Fibroblast of the conjunctiva (primary cell): ENCODE data around the gene NFASC.
A peak's percentile ranks its signal among the peaks of the same experiment; 100 is the strongest.

Source experiments
- DNase-seq: peaks from one replicate; pipeline ENCODE4 v3.0.0-alpha.2; 2010; ENCODE audit warnings: low read depth

NFASC gene

DNA sequence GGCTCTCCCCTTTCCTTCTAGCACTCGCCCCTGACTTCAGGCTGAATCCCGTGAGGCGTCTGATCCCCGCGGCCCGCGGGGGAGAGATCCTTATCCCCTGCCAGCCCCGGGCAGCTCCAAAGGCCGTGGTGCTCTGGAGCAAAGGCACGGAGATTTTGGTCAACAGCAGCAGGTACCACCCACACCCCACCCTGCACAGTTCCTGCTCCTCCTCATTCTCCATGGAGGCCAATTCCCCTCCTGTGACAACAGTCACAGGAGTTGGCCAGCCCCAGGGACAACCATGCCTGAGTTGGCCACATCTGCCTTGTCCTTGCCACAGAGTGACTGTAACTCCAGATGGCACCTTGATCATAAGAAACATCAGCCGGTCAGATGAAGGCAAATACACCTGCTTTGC lies 193.6 kb downstream of the NFASC start:
- DNase-seq, result no peak

DNA sequence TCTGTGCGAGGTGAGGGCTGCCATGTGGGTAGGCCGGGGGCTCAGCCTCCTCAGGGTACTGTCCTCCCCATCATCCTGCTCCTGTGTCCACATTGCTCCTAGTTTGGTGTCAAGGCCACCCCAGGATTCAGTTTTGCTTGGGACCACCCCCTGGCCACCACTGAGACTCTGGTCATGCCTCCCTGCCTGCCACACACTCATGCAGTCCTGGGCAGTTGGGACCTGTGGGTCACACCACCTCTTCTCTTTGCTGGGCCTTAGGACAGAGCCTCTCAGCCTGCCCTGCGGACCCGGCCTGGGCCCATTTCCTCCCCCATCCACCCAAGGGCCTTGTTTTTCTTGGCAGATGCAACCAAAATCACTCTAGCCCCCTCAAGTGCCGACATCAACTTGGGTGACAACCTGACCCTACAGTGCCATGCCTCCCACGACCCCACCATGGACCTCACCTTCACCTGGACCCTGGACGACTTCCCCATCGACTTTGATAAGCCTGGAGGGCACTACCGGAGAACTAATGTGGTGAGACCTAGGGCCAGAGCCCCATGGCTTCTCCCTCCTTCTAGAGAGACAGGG lies 194.2 kb downstream of the NFASC start:
- no peak for DNase-seq

DNA sequence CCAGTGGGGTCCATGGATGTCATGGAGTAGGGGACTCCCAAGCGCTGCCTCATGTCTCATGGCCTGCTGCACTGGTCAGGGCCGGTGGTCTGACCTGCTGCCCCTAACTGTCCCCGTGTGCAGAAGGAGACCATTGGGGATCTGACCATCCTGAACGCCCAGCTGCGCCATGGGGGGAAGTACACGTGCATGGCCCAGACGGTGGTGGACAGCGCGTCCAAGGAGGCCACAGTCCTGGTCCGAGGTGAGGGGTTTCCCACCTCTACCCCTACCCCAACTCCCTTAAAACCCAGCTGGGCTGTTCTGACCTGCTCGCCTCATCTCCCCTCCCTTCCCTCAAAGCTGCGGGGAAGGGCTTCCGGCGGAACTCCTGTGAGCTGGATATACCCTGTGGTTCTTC lies 195.0 kb downstream of the NFASC start:
- no peak for DNase-seq

DNA sequence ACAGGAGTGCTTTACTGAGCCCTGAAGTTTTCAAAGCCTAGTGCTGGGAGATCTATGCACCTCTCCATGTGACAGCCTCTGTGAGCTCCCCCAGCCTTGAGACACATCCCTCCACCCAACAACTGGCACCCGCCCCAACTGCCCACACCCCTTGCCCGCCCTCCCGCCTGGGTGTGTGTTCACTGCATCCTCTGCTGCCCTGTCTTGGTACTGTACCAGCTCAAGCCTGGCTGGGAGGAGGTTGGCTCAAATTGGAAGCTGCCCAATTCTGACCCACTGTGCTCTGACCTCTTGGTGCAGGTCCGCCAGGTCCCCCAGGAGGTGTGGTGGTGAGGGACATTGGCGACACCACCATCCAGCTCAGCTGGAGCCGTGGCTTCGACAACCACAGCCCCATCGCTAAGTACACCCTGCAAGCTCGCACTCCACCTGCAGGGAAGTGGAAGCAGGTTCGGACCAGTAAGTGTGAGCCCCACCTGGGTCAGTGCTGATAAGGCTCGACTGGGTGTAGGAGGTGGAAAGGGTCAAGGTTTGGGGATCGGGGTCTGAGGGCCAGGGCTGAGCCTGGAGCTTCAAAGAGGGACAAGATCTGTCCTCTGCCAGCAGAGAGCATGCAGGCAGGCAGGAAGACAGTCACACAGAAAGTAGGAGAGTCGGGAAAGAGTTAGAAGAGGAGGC lies 195.6 kb downstream of the NFASC start:
- no peak for DNase-seq

DNA sequence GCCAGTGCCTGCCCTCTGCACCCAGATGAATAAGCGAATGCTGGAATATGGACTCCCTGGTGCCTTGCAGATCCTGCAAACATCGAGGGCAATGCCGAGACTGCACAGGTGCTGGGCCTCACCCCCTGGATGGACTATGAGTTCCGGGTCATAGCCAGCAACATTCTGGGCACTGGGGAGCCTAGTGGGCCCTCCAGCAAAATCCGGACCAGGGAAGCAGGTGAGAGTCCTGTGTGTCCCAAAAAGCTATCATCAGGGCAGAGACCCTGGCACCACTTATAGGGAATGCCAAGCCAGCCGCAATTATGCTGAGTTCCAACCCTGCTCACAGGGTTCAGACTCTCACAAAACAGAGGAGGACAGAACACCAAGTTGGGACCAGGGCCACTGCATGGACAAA lies 196.4 kb downstream of the NFASC start:
- no peak for DNase-seq

DNA sequence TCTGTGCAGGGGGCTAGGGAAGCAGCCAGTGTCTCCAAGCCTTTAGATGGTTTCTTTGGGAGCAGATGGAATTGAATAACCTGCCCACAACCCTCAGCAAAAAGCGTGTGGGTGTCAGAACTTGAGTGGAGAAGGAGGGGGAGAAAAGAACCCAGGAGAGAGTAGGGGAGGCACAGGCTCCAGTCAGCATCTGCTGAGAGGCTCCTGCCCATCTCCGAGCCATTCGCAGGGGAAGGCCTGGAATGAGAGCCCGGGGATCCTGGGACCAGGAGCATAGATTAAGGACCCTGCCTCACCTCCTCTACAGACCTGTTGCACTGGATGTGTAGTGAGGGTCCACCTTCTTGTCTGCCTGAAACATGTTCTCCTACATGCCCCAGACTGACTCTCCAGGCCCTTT lies 197.3 kb downstream of the NFASC start:
- DNase-seq, result no peak

DNA sequence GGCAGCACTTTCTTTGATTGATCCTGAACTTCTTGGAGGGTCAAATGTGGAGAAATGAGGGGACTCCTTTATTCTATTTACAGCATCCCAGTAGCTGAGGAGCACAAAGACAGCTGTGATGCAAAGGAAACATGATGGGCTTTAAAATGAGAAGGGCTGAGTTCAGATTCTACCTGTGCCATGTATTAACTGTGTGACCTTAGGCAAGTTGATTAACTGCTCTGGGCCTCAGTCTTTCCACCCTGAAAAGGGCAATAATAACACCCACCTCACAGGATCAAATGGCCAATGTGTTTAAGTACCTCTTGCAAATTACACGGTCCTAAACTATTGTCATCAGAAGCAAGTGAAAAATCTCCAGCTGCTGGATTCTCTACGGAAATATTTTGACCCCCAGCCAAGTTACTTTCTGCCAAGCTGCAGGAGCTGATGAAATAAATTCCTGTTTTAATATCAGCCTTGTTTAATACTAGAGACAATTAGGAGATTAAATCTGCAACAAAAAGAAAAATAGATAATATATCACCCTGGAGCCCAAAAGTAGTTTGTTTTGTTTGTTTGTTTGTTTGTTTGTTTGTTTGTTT lies 197.9 kb downstream of the NFASC start:
- peak; percentile 20 for DNase-seq

DNA sequence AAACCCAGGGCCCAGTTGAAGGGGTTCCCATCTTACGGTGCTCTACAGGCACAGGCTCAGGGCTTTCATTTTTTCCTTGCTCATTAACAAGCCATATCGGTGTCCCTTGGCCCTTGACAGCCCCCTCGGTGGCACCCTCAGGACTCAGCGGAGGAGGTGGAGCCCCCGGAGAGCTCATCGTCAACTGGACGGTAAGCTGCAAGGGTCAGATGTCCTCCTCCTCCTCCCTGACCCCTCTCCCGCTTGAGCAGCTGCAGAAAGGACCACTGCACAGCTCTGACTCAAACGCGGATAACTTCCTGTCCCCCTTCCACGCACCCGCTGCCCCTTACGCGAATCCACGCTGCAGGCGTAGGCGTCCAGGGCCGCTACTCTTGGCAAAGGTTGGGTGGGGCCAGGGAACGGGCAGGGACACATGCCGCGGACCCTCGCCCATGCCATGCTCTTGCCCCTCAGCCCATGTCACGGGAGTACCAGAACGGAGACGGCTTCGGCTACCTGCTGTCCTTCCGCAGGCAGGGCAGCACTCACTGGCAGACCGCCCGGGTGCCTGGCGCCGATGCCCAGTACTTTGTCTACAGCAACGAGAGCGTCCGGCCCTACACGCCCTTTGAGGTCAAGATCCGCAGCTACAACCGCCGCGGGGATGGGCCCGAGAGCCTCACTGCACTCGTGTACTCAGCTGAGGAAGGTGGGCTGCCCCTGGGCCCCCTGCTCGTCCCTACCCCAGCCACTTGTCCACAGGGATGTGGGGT lies 198.9 kb downstream of the NFASC start:
- DNase-seq, result no peak

DNA sequence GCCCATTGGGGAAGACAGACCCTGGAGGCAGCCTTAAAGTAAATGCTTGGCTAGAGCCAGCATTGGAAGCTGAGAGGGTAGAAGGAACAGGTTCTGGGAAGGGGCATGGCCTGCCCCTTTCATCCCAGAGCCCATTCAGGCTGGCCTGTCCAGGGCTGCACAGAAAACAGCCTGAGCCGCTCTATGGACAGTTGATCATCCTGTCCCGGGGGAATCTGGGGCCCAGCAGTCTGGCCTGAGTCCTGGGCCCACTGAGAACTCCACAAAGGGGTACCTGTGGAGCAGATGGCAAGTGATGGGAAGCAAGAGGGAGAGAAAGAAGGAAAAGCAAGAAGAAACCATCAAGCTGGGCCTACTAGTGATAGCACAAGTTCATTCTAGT lies 200.4 kb downstream of the NFASC start:
- no peak for DNase-seq

DNA sequence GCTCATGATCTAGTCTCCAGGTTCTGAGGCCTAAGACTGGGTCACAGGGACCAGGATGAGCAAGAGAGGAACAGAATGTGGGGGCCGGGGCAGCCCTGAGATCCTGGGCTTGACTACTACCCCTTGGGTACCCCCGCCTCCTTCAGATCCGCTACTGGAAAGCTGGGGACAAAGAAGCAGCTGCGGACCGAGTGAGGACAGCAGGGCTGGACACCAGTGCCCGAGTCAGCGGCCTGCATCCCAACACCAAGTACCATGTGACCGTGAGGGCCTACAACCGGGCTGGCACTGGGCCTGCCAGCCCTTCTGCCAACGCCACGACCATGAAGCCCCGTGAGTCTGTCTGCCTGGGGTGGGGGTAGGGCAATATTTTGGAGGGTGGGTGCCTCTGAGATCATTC lies 201.1 kb downstream of the NFASC start:
- no peak for DNase-seq

DNA sequence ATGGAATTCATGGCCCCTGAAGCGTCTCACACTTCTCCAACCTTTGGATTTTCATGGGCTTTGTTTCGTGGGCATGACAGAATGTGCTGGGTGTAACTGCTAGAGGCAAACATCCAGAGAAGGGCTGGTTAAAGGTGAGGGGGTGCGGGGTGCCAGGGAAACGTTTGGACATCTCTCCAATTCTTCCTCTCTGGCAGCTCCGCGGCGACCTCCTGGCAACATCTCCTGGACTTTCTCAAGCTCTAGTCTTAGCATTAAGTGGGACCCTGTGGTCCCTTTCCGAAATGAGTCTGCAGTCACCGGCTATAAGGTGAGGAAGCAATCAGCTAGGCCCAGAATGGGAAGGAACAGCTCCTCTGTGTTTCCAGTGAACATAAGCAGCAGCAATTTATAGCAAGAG lies 201.6 kb downstream of the NFASC start:
- DNase-seq, result no peak
